Prostate gland (tissue), 2 donors: ENCODE measurements around the gene HSPB6.

Experiments used
- POLR2A ChIP-seq: fragments of 450-650 bp; IDR thresholded peaks from one replicate; pipeline ENCODE4 v1.6.1; 2016; ENCODE audit warnings: antibody characterized with exemption, mild to moderate bottlenecking
- POLR2AphosphoS5 ChIP-seq: sonication (generic); formaldehyde crosslinking; IDR thresholded peaks from one replicate; pipeline ENCODE4 v1.6.1; 2017; ENCODE audit warnings: antibody characterized with exemption
- TF ChIP-seq, protein P1 (sequence below), 4 experiments: fragments of 200-600 bp in 2 of 4; fragments of 450-650 bp in 2 of 4; sonication (generic) in 2 of 4; IDR thresholded peaks; 1 replicate in 3 of 4; 2 replicates in 1 of 4; pipeline ENCODE4 v1.5.1; 2016 to 2019; ENCODE audit warnings: antibody characterized with exemption in 4 of 4, mild to moderate bottlenecking in 2 of 4, moderate library complexity in 2 of 4

GRCh38 chr19:35779033-35779432 lies 22.2 kb upstream of the HSPB6 start:
- TF ChIP-seq, protein P1, sequence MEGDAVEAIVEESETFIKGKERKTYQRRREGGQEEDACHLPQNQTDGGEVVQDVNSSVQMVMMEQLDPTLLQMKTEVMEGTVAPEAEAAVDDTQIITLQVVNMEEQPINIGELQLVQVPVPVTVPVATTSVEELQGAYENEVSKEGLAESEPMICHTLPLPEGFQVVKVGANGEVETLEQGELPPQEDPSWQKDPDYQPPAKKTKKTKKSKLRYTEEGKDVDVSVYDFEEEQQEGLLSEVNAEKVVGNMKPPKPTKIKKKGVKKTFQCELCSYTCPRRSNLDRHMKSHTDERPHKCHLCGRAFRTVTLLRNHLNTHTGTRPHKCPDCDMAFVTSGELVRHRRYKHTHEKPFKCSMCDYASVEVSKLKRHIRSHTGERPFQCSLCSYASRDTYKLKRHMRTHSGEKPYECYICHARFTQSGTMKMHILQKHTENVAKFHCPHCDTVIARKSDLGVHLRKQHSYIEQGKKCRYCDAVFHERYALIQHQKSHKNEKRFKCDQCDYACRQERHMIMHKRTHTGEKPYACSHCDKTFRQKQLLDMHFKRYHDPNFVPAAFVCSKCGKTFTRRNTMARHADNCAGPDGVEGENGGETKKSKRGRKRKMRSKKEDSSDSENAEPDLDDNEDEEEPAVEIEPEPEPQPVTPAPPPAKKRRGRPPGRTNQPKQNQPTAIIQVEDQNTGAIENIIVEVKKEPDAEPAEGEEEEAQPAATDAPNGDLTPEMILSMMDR (IDR thresholded peaks at IDR 0.05), result no peak
- TF ChIP-seq POLR2AphosphoS5 (no peak), POLR2A (no peak)
